Measurements from ENCODE around the gene ST8SIA4. TPM values are rescaled to one million over a fixed set of nuclear protein-coding genes. Genes with fewer than 3 reads are reported as not detected.

Gene ST8SIA4
- total RNA-seq, 6 donors from 2014 or later: 4.6 to 28.1 (median 11.4) TPM

- ATAC-seq (ENCODE audit: low FRiP score in 2 of 2) (no peak), DNase-seq (peak in 1 of 2 donors; percentile 21)
- H3K9me3 ChIP-seq: no peaks in the 10 kb centered on the region
- no peak for TF ChIP-seq EP300 (IDR thresholded peaks at IDR 0.05)
- TF ChIP-seq, protein P1, sequence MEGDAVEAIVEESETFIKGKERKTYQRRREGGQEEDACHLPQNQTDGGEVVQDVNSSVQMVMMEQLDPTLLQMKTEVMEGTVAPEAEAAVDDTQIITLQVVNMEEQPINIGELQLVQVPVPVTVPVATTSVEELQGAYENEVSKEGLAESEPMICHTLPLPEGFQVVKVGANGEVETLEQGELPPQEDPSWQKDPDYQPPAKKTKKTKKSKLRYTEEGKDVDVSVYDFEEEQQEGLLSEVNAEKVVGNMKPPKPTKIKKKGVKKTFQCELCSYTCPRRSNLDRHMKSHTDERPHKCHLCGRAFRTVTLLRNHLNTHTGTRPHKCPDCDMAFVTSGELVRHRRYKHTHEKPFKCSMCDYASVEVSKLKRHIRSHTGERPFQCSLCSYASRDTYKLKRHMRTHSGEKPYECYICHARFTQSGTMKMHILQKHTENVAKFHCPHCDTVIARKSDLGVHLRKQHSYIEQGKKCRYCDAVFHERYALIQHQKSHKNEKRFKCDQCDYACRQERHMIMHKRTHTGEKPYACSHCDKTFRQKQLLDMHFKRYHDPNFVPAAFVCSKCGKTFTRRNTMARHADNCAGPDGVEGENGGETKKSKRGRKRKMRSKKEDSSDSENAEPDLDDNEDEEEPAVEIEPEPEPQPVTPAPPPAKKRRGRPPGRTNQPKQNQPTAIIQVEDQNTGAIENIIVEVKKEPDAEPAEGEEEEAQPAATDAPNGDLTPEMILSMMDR (IDR thresholded peaks at IDR 0.05): no peak
- TF ChIP-seq POLR2AphosphoS5 (IDR thresholded peaks at IDR 0.05): no peak
- TF ChIP-seq POLR2A (IDR thresholded peaks at IDR 0.05): no peak
- H3K27me3 ChIP-seq: no peaks in the 10 kb centered on the region
- WGBS, 2 donors: 78 to 82% methylated on average over 6 of the region's 6 CpGs
- H3K36me3 ChIP-seq: no peaks in the 10 kb centered on the region
- peak overlapping the region in 2 of 4 donors; percentile 55 to 70 for H3K4me3 ChIP-seq
- no peak overlapping the region for H3K27ac ChIP-seq
- peaks cover 0 to 21% (median under 1%) of the 10 kb centered on the region in 4 donors for H3K4me1 ChIP-seq
These were observed 2.3 kb upstream of the ST8SIA4 start for GRCh38 chr5:100905259-100905914.

DNA sequence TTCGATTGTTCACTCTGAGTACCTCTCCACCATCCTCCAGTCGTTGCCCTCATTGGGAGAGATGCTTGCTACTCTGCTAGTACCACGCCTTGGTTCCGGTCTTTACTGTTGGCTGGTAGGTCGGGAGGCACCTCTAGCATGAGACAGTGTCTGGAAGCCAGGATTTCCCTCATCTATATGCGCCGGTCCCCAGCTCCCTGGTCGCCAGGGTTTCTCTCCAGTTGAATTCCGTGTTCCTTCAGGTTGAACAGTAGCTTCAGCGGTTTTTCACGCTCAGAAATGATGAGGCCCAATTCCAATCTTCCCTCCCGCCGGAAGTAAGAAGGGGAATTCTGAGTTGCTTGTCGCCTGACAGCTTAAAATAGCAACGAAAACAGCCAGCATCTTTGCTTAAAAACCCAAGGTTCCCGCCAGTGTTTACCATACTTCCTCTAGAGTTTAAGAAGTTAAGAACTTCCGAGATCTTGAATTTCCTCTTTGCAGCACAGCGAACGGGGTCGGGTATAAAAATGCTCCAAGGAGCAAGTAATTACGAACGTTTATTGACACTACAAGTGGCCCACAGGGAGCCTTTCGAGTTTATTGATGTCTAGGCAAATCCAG is 1.3 kb upstream of the ST8SIA4 start:
- Histone ChIP-seq H3K4me1 (peaks cover 0 to 31% (median 3%) of the 10 kb centered on the region in 4 donors), H3K4me3 (peak overlapping the region; percentile 55 to 70 (median 64)), H3K9me3 (no peaks in the 10 kb centered on the region), H3K36me3 (no peaks in the 10 kb centered on the region), H3K27ac (peak overlapping the region; percentile 85 to 92 (median 90)), H3K27me3 (no peaks in the 10 kb centered on the region)
- TF ChIP-seq, protein P1 (IDR thresholded peaks at IDR 0.05): no peak
- no peak for TF ChIP-seq POLR2AphosphoS5 (IDR thresholded peaks at IDR 0.05)
- no peak for TF ChIP-seq POLR2A (IDR thresholded peaks at IDR 0.05)
- TF ChIP-seq EP300 (IDR thresholded peaks at IDR 0.05): no peak
- ATAC-seq (ENCODE audit: low FRiP score in 2 of 2) (peak; percentile 11 to 21), DNase-seq (peak in 1 of 2 donors; percentile 59)
- 4 to 6% methylated on average over 23 of the region's 23 CpGs for WGBS, 2 donors

GRCh38 chr5:100902440-100903038 is 543 bp downstream of the ST8SIA4 start:
- no peaks in the 10 kb centered on the region for H3K27me3 ChIP-seq
- H3K4me3 ChIP-seq: peak overlapping the region; percentile 55 to 70 (median 64)
- ATAC-seq (ENCODE audit: low FRiP score in 2 of 2) (peak in 1 of 2 donors; percentile 7), DNase-seq (peak in 1 of 2 donors; percentile 25)
- peak overlapping the region; percentile 85 to 92 (median 90) for H3K27ac ChIP-seq
- no peaks in the 10 kb centered on the region for H3K36me3 ChIP-seq
- 1 to 3% methylated on average over 12 to 14 of the region's 14 CpGs for WGBS, 2 donors
- no peaks in the 10 kb centered on the region for H3K9me3 ChIP-seq
- TF ChIP-seq, protein P1 (IDR thresholded peaks at IDR 0.05): no peak
- TF ChIP-seq EP300 (IDR thresholded peaks at IDR 0.05) (no peak), POLR2A (IDR thresholded peaks at IDR 0.05) (no peak), POLR2AphosphoS5 (IDR thresholded peaks at IDR 0.05) (no peak)
- peaks cover 0 to 38% (median 3%) of the 10 kb centered on the region in 4 donors for H3K4me1 ChIP-seq

DNA sequence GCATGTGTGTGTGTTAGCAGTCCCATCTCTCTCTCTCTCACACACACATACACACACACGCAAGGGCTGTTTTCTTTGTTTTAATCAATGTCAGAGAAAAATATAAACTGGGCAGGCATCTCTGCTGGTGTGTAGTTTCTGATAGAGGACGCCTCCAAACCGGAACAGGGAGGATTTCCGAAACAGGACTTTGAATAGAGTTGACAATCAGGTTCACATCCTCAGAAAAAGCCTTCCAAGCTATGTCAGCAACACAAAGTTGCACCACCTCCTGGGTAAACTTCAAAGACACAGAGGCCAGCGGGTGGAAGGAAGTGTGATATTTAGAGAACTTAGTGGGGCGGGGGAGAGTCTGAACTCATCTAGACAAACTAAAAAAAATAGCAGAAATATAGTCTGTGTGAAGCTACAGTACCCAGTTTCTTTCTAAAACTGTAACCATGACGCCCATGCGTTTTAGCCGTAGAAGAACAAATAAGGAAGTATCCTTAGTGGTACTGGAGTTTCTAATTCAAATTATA is 1.2 kb downstream of the ST8SIA4 start:
- peak overlapping the region; percentile 85 to 92 (median 90) for H3K27ac ChIP-seq
- peak in 1 of 2 donors; percentile 67 for DNase-seq
- H3K4me3 ChIP-seq: peak overlapping the region in 3 of 4 donors; percentile 55 to 70 (median 70)
- H3K27me3 ChIP-seq: no peaks in the 10 kb centered on the region
- no peaks in the 10 kb centered on the region for H3K9me3 ChIP-seq
- TF ChIP-seq, protein P1 (IDR thresholded peaks at IDR 0.05): no peak
- no peak for TF ChIP-seq EP300 (IDR thresholded peaks at IDR 0.05)
- peak in 1 of 4 donors; percentile 37 for TF ChIP-seq POLR2A (IDR thresholded peaks at IDR 0.05)
- TF ChIP-seq POLR2AphosphoS5 (IDR thresholded peaks at IDR 0.05): peak; percentile 56 to 57
- H3K4me1 ChIP-seq: peaks cover 0 to 38% (median 3%) of the 10 kb centered on the region in 4 donors
- WGBS, 2 donors: 1% methylated on average over 9 of the region's 9 CpGs
- ATAC-seq (ENCODE audit: low FRiP score in 2 of 2): peak; percentile 77 to 79
- no peaks in the 10 kb centered on the region for H3K36me3 ChIP-seq

Measured in upper lobe of left lung (tissue), 6 donors.